Bronchial epithelial cell (primary cell): ENCODE measurements around the gene C8A. TPM values are rescaled to one million over a fixed set of nuclear protein-coding genes. Genes with fewer than 3 reads are reported as not detected.

ENCODE experiments used
- DNase-seq: peaks from one replicate; pipeline ENCODE4 v3.0.0-alpha.2; 2010; ENCODE audit warnings: low read depth
- FAIRE-seq: peaks from 2 replicates; lab custom pipeline; 2011; peaks lifted over from hg19 to GRCh38; lab: Jason Lieb, UNC
- H3K27me3 ChIP-seq: 2 replicates; pipeline ENCODE4 v1.5.1; 2011; ENCODE audit warnings: low read length; ENCODE audit not compliant: control insufficient read depth, insufficient read depth
- H3K36me3 ChIP-seq: 2 replicates; pipeline ENCODE4 v1.5.1; 2011; ENCODE audit warnings: low read length; ENCODE audit not compliant: control insufficient read depth, insufficient read depth
- H3K4me3 ChIP-seq: 2 replicates; pipeline ENCODE4 v1.5.1; 2011; ENCODE audit warnings: mild to moderate bottlenecking, low read depth, low read length, control low read depth
- CTCF ChIP-seq: IDR thresholded peaks from 2 replicates; pipeline ENCODE4 v1.5.1; 2011; ENCODE audit warnings: mild to moderate bottlenecking, moderate library complexity, low read length, control low read depth, inconsistent platforms; ENCODE audit not compliant: insufficient read depth, severe bottlenecking
- total RNA-seq: library from RNA; depleted of rRNA; stranded (reverse); fragments of >200 nt; gene quantifications from 2 replicates; pipeline ENCODE4 v1.2.1, GENCODE V29; 2014

C8A gene
- total RNA-seq, 1 donor from 2014 or later, result not detected

- DNase-seq (peak; percentile 16), FAIRE-seq (no peak)
- Histone ChIP-seq H3K36me3 (no peaks in the 10 kb centered on the region), H3K4me3 (no peak overlapping the region), H3K27me3 (no peaks in the 10 kb centered on the region)
- TF ChIP-seq CTCF, result no peak
Observed at GRCh38 chr1:56958526-56958925, 103.9 kb downstream of the C8A start.

- no peak overlapping the region for H3K4me3 ChIP-seq
- no peak for TF ChIP-seq CTCF
- DNase-seq, result no peak
- no peaks in the 10 kb centered on the region for H3K27me3 ChIP-seq
- H3K36me3 ChIP-seq, result no peaks in the 10 kb centered on the region
- no peak for FAIRE-seq
Observed at GRCh38 chr1:56961426-56961825, 106.8 kb downstream of the C8A start.

- H3K27me3 ChIP-seq, result no peaks in the 10 kb centered on the region
- FAIRE-seq (no peak), DNase-seq (peak; percentile 18)
- no peak overlapping the region for H3K4me3 ChIP-seq
- H3K36me3 ChIP-seq, result no peaks in the 10 kb centered on the region
- no peak for TF ChIP-seq CTCF
Observed at GRCh38 chr1:56963667-56964066, 109.1 kb downstream of the C8A start.

GRCh38 chr1:56964349-56965017 is 109.9 kb downstream of the C8A start:
- Histone ChIP-seq H3K27me3 (no peaks in the 10 kb centered on the region), H3K36me3 (no peaks in the 10 kb centered on the region), H3K4me3 (no peak overlapping the region)
- DNase-seq (no peak), FAIRE-seq (peak; percentile 79)
- no peak for TF ChIP-seq CTCF

- H3K36me3 ChIP-seq, result no peaks in the 10 kb centered on the region
- H3K4me3 ChIP-seq, result no peak overlapping the region
- FAIRE-seq, result no peak
- TF ChIP-seq CTCF, result no peak
- DNase-seq, result no peak
- H3K27me3 ChIP-seq, result no peaks in the 10 kb centered on the region
Observed at GRCh38 chr1:56965191-56965590, 110.6 kb downstream of the C8A start.
